HG02981 (cell line): ENCODE data around the gene LUZP1.

Experiments
- ATAC-seq: cut with Tn5 transposase; IDR thresholded peaks from one replicate; pipeline ENCODE4 v1.9.1; 2021; ENCODE audit warnings: mild to moderate bottlenecking, moderate library complexity; ENCODE audit not compliant: unreplicated experiment

LUZP1 gene

DNA sequence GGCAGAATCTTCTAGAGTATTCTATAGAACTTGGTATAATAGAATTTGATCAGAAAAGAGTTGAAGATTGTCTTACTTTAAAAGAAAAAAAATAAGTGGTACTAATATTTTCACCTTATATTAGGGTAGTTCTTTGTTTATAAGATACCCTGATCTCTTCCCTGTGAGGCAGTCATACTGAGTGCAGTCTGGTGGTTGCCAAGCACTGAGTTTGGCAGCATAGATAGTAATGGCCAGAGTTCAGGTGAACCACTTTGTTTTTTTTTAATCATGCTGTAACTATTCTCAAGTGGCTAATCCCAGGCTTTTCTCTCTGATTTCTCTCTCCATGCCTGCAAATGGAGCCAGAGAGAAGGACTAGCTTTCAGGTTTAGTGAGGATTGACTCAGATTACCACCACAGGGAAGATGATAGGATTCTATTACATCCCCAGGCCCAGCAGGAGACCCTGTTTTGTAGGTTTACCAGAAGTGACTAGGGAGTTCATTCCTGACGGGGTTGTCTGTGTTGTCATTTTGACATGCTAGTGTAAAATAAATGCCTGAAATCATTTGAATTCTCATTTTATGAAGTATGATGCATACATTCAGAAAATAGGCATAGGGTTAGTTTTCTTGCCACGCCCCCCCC, 132.7 kb downstream of the LUZP1 start:
- ATAC-seq: no peak
